A673 (cell line): Measurements from ENCODE around the gene TMEM18. TPM values are rescaled to one million over a fixed set of nuclear protein-coding genes. Genes with fewer than 3 reads are reported as not detected.

Experiments used
- BruUV-seq: library from RNA; stranded (reverse); fragments of 400-500 nt; replicated peaks from 2 replicates; lab custom pipeline; 2021; lab: Mats Ljungman, UMichigan
- CTCF ChIA-PET: fragments of 300-600 bp; sonication (Branson Sonifier 250); formaldehyde crosslinking; loops from one replicate; lab custom pipeline; 2022; ENCODE audit warnings: antibody characterized with exemption; lab: Charles Lee
- POLR2A ChIA-PET: fragments of 300-600 bp; sonication (Branson Sonifier 250); formaldehyde crosslinking; loops from one replicate; lab custom pipeline; 2022; ENCODE audit warnings: antibody characterized with exemption; ENCODE audit not compliant: low non-redundant PET; lab: Charles Lee
- DNase-seq: peaks from one replicate; pipeline ENCODE4 v3.0.0-alpha.2; 2015; ENCODE audit warnings: low spot score
- H3K27ac ChIP-seq: fragments of 200-600 bp; sonication (generic); 2 replicates; pipeline ENCODE4 v1.5.1; 2016; ENCODE audit warnings: mixed run types, low read depth, mild to moderate bottlenecking, mixed read lengths, antibody characterized with exemption, low read length; ENCODE audit not compliant: poor library complexity, severe bottlenecking
- H3K27me3 ChIP-seq: fragments of 200-600 bp; sonication (generic); replicated peaks from 2 replicates; pipeline ENCODE4 v1.6.1; 2017; ENCODE audit warnings: mixed run types, low read depth, mild to moderate bottlenecking, mixed read lengths, antibody characterized with exemption, low read length; ENCODE audit not compliant: insufficient read depth, poor library complexity
- H3K36me3 ChIP-seq: fragments of 200-600 bp; sonication (generic); 2 replicates; pipeline ENCODE4 v1.6.1; 2016; ENCODE audit warnings: mixed run types, mild to moderate bottlenecking, mixed read lengths, antibody characterized with exemption, low read length; ENCODE audit not compliant: insufficient read depth, poor library complexity, severe bottlenecking
- H3K4me1 ChIP-seq: fragments of 200-600 bp; sonication (generic); 2 replicates; pipeline ENCODE4 v1.6.1; 2017; ENCODE audit warnings: mixed run types, mild to moderate bottlenecking, mixed read lengths, antibody characterized with exemption, low read length; ENCODE audit not compliant: insufficient read depth, poor library complexity, severe bottlenecking
- H3K4me3 ChIP-seq: fragments of 200-600 bp; sonication (generic); 2 replicates; pipeline ENCODE4 v1.5.1; 2016; ENCODE audit warnings: low read depth, mixed run types, mild to moderate bottlenecking, mixed read lengths, low read length; ENCODE audit not compliant: poor library complexity, severe bottlenecking
- H3K9me3 ChIP-seq: fragments of 200-600 bp; sonication (generic); 2 replicates; pipeline ENCODE4 v1.6.1; 2016; ENCODE audit warnings: mixed run types, low read depth, mild to moderate bottlenecking, mixed read lengths, antibody characterized with exemption, low read length; ENCODE audit not compliant: poor library complexity, severe bottlenecking
- EZH2 ChIP-seq: fragments of 200-600 bp; sonication (generic); IDR thresholded peaks from 2 replicates; pipeline ENCODE4 v1.6.1; 2017; ENCODE audit warnings: borderline replicate concordance, low read depth, mild to moderate bottlenecking, mixed read lengths, antibody characterized with exemption, low read length; ENCODE audit not compliant: poor library complexity, severe bottlenecking
- intact Hi-C: fragments of 100-400 bp; cut with micrococcal nuclease; formaldehyde crosslinking; loops from one replicate; pipeline ENCODE4 v1.10.0; 2022; ENCODE audit not compliant: unreplicated experiment
- total RNA-seq: library from RNA; stranded (reverse); gene quantifications from 2 replicates; pipeline ENCODE4 v1.2.3, GENCODE V29; 2021
- TF ChIP-seq, protein P1 (sequence below): fragments of 300-800, 200-600 bp; sonication (generic); conservative IDR thresholded peaks from 2 replicates; pipeline ENCODE4 v1.5.1; 2017; ENCODE audit warnings: low read depth, mild to moderate bottlenecking, antibody characterized with exemption, low read length, moderate library complexity, mixed read lengths

Gene TMEM18
- total RNA-seq, 1 experiment from 2014 or later, result 29.0 TPM

GRCh38 chr2:635687-636621, 41.3 kb downstream of the TMEM18 start:
- CTCF ChIA-PET, result no interaction called here
- no peaks in the 10 kb centered on the region for H3K4me1 ChIP-seq
- BruUV-seq, result no TSS peak
- H3K27ac ChIP-seq, result no peak overlapping the region
- no peaks in the 10 kb centered on the region for H3K9me3 ChIP-seq
- no peak for DNase-seq
- POLR2A ChIA-PET, result no interaction called here
- intact Hi-C loops, result no loop called here
- no peak overlapping the region for H3K4me3 ChIP-seq
- H3K27me3 ChIP-seq, result no peaks in the 10 kb centered on the region
- no peaks in the 10 kb centered on the region for H3K36me3 ChIP-seq
- TF ChIP-seq EZH2, result no peak
- TF ChIP-seq, protein P1, sequence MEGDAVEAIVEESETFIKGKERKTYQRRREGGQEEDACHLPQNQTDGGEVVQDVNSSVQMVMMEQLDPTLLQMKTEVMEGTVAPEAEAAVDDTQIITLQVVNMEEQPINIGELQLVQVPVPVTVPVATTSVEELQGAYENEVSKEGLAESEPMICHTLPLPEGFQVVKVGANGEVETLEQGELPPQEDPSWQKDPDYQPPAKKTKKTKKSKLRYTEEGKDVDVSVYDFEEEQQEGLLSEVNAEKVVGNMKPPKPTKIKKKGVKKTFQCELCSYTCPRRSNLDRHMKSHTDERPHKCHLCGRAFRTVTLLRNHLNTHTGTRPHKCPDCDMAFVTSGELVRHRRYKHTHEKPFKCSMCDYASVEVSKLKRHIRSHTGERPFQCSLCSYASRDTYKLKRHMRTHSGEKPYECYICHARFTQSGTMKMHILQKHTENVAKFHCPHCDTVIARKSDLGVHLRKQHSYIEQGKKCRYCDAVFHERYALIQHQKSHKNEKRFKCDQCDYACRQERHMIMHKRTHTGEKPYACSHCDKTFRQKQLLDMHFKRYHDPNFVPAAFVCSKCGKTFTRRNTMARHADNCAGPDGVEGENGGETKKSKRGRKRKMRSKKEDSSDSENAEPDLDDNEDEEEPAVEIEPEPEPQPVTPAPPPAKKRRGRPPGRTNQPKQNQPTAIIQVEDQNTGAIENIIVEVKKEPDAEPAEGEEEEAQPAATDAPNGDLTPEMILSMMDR, result no peak

GRCh38 chr2:634636-635388, 42.4 kb downstream of the TMEM18 start:
- CTCF ChIA-PET, result no interaction called here
- Histone ChIP-seq H3K9me3 (no peaks in the 10 kb centered on the region), H3K4me3 (no peak overlapping the region), H3K36me3 (no peaks in the 10 kb centered on the region), H3K27me3 (no peaks in the 10 kb centered on the region), H3K4me1 (no peaks in the 10 kb centered on the region), H3K27ac (no peak overlapping the region)
- no TSS peak for BruUV-seq
- no peak for TF ChIP-seq EZH2
- TF ChIP-seq, protein P1, result no peak
- POLR2A ChIA-PET, result no interaction called here
- intact Hi-C loops, result no loop called here
- no peak for DNase-seq

DNA sequence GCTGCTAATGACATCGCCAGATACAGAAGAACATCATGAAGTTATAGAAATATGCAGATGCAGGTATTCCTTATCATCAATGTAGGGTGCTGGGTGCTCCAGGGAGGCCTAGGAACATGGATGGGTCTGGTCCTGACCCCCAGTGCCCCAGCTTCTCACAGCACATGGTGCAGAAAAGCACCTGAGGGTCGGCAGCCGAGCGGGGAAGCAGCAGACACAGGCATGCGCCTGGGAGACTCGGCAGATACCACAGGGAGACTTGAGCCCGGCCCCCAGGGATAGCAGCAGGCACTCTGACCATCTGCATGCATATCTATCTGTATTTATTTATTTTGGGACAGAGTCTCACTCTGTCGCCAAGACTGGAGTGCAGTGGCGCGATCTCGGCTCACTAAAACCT, 43.2 kb downstream of the TMEM18 start:
- no peak for DNase-seq
- no peak overlapping the region for H3K27ac ChIP-seq
- H3K4me1 ChIP-seq, result no peaks in the 10 kb centered on the region
- H3K4me3 ChIP-seq, result no peak overlapping the region
- TF ChIP-seq, protein P1, result no peak
- no peak for TF ChIP-seq EZH2
- H3K36me3 ChIP-seq, result no peaks in the 10 kb centered on the region
- intact Hi-C loops, result no loop called here
- no peaks in the 10 kb centered on the region for H3K27me3 ChIP-seq
- H3K9me3 ChIP-seq, result no peaks in the 10 kb centered on the region
- ChIA-PET CTCF (no interaction called here), POLR2A (no interaction called here)
- no TSS peak for BruUV-seq
